ENCODE data around the gene IL19. TPM values are rescaled to one million over a fixed set of nuclear protein-coding genes. Genes with fewer than 3 reads are reported as not detected.

IL19 gene
- total RNA-seq, 1 donor = not detected

GRCh38 chr1:206883876-206884275 is 113.3 kb downstream of the IL19 start:
- no peak for DNase-seq (ENCODE audit: low read depth in 2 of 3, low spot score in 2 of 3)

DNA sequence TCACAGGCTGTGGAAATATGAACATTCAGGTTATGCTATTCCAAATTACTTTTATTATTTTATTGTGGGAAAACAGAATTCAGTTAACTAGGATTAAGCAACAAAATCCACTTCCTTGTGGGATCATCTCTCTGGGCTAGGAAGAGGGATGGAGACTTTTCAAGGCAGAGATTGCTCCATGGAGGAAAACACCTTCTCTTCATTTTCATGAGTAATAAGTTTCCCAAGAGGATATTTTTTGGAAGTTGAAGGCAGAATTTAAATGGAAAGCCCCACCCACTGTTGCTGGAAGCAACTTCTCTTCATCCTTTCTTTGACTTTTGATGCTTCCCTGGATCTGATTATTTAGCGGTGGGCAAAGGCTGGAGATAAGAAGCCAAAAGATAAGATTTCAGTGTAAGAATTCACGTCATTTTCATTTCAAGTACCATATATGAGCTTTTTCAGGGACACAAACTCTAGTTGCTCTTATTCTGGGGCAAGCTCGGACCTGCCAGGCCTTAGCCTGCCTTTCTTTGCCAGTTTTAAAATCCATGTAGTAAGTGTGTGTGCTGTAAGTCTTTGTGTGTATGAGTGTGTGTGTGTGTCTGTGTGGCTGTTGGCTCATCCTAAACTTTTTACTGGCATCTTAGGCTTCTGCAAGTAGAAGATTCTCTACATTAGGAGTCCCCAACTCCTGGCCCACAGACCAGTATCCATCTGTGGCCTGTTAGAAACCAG is 114.9 kb downstream of the IL19 start:
- DNase-seq (ENCODE audit: low read depth in 2 of 3, low spot score in 2 of 3) = no peak

GRCh38 chr1:206886831-206887230 is 116.3 kb downstream of the IL19 start:
- no peak for DNase-seq (ENCODE audit: low read depth in 2 of 3, low spot score in 2 of 3)

DNA sequence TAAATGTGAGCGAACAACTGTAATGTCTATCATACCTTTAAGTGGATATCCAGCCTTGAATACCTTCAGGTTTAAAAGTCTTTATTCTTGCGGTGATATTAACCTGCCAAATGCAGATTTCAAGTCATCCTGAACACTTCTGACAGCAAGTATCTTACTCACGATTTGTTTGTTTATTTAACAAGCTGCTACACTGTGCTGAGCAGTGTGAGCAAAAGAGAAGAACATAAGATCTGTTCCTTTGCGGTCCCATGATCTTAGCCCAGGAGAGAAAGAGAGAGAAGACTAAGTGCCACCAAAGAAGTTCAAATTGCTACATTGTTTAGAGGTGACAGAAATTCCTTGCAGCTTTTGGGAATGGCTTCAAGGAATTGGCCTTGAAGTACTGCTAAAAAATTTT is 117.1 kb downstream of the IL19 start:
- no peak for DNase-seq (ENCODE audit: low read depth in 2 of 3, low spot score in 2 of 3)

DNA sequence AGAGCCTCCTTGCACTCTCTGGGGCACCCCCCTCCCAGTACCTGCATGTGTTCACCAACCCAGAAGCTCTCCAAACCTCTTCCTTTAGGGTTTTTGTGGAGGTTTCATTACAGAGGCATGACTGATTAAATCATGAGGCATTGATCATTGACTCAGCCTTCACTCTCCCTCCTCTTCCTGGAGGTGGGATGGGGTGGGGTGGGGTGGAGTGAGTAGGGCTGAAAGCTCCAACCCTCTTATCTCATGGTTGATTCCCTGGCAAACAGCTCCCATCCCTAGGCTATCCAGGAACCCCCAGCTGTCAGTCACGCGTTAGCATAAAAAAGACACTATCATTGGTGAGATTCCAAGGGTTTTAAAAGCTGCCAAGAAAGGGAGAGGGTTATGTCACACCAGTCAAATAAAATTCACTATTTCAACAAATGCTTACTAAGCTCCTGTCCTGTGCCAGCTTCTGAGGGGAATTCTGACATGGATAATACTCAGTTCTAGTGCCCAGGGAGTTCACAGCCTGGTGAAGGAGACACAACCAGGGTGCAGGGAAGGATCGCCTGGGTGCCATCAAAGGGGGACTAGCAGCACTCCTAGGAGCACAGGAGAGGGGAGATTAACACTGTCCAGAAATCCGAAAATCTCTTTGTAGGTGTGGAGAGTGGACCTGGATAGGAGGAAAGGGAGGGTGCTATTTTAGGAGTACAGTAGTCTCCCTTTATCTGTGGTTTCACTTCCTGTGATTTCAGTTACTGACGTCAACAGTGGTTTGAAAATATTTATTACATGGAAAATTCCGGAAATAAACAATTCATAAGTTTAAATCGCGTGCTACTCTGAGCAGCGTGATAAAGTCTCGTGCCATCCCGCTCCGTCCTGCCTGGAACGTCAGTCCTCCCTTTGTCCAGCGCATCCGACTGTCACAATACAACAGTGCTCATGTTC is 119.8 kb downstream of the IL19 start:
- peak in 1 of 3 donors; percentile 15 for DNase-seq (ENCODE audit: low read depth in 2 of 3, low spot score in 2 of 3)

DNA sequence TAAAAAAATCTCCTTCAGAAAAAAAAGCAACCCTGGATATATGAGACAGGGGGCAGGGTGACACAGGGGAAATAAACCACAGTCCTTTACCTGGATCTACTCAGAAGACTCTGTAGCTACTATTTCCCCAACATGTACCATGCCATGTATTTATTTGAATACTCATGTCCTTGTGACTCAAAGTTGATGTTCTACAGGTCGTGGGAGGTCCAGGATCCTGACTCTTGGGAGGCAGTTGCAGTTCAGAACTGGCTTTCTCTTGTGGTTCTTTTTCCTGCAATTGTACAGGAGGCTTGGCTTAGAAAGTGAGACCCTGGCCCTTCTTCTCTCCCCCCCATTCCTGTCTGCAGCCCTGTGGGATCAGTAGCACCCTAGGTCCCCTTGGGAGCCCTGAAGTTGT is 120.8 kb downstream of the IL19 start:
- DNase-seq (ENCODE audit: low read depth in 2 of 3, low spot score in 2 of 3) = no peak

Small RNAs within 50 kb of the gene (small RNA-seq; reads per million reads assigned to genes)
- gene RF00019 = not detected

Other genes starting within 250 kb of the IL19 start
- 75.4 TPM for gene EIF2D, start 158.3 kb upstream of the IL19 start, total RNA-seq
- gene DYRK3, start 135.2 kb upstream of the IL19 start, total RNA-seq = 11.0 TPM
- gene MAPKAPK2, start 85.9 kb upstream of the IL19 start, total RNA-seq = 56.3 TPM
- gene IL10, start 1.7 kb downstream of the IL19 start, total RNA-seq = under 0.01 TPM
- not detected for gene IL20, start 94.8 kb downstream of the IL19 start, total RNA-seq
- not detected for gene IL24, start 126.7 kb downstream of the IL19 start, total RNA-seq
- 15.1 TPM for gene FCMR, start 151.2 kb downstream of the IL19 start, total RNA-seq
- gene PIGR, start 175.7 kb downstream of the IL19 start, total RNA-seq = not detected
- gene FCAMR, start 199.7 kb downstream of the IL19 start, total RNA-seq = not detected